GM18858 (cell line): Measurements from ENCODE around the gene MBOAT2.
"Not testable (repeated sequence)": the region's sequence is repeated elsewhere in the genome, so short reads cannot be mapped to it uniquely, and the experiment has no call there.

Experiments
- ATAC-seq: cut with Tn5 transposase; IDR thresholded peaks from one replicate; pipeline ENCODE4 v1.9.1; 2021; ENCODE audit not compliant: unreplicated experiment

The MBOAT2 gene

GRCh38 chr2:8965216-8965969 is 38.1 kb downstream of the MBOAT2 start:
- ATAC-seq, result no peak

DNA sequence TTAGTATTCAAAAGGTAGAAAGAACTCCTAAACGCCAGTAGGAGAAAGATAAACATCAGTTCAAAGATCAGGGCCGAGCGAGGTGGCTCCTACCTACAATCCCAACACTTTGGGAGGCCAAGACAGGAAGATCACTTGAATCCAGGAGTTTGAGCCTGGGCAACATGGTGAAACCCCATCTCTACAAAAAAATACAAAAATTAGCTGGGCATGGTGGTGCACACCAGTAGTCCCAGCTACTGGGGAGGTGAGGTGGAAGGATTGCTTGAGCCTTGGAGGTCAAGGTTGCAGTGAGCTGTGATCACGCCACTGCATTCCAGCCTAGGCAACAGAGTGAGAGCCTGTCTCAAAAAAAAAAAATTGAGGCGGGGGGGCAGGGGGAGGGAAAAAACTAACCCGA is 40.6 kb downstream of the MBOAT2 start:
- ATAC-seq, result no peak

GRCh38 chr2:8957628-8958027 is 45.9 kb downstream of the MBOAT2 start:
- no peak for ATAC-seq

DNA sequence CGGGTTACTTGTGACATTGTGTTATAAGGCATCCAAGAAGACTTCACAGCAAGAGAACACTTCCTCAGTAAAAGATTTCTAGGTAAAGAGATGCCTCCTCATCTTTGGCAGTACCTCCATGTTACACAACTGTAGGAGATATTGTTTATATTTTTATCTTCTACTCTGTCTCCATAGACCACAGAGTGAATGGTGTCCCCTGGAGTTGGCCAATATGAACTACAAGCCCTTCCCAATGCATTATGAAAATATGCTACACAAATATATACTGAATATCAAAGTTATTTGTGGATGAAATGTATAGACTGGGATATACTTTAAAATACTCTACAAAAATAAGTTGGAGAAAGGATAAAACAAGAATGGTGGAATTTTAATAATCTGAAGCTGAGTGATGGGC is 46.7 kb downstream of the MBOAT2 start:
- ATAC-seq, result no peak

- no peak for ATAC-seq
Measured at GRCh38 chr2:8954990-8955389, 48.5 kb downstream of the MBOAT2 start.

DNA sequence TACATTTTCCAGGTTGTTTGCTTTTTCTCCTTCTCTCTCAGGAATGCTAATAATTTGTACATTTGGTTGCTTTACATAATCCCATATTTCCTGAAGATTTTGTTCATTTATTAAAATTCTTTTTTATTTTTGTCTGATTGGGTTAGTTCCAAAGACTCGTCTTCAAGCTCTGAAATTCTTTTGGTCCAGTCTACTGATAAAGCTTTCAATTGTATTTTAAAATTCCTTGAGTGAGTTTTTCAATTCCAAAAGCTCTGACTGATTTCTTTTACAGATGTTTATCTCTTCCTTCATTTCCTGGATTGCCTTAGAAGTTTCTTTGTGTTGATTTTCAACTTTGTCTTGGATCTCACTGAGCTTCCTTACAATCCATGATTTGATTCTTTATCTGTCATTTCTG is 50.0 kb downstream of the MBOAT2 start:
- ATAC-seq, result no peak

DNA sequence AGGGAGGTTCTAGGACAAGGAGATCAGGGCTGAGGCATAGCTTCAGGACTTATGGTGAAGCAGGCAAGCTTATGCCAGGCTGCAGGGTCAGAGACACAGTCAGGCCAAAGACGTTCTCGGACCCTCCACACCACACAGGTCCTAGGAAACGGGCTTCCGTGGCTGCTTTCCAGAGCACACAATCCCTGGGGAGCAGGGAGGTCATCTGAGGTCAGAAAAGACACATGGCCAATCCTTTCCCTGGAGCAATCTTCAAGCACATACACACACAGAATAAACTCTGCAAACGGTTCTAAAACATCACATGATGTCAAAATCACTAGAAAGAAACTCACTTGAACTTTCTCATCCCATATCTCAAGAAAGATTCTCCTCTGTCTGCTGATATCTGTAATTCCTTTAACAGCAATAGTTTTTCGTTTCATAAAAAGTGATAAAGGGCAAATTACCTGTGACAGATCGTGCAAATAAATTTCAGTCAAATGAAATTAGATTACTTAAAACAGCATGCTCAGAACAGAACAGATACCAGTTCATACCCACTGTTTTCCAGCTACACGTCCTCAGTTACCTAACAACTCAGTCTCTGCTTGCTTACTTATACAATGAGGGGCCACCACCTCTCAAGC is 63.9 kb downstream of the MBOAT2 start:
- no peak for ATAC-seq

DNA sequence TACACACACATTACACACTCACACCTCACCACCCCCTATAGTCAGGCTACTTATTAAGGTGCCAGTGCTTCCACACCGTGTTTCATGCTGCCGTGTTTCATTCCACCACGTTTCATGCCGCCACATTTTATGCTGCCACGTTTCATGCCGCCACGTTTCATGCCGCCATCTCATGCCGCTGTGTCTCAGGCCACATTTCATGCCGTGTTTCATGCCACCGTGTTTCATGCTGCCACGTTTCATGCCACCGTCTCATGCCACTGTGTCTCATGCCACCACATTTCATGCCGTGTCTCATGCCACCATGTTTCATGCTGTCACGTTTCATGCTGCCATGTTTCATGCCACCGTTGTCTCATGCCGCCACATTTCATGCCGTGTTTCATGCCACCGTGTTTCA is 65.1 kb downstream of the MBOAT2 start:
- no peak for ATAC-seq

DNA sequence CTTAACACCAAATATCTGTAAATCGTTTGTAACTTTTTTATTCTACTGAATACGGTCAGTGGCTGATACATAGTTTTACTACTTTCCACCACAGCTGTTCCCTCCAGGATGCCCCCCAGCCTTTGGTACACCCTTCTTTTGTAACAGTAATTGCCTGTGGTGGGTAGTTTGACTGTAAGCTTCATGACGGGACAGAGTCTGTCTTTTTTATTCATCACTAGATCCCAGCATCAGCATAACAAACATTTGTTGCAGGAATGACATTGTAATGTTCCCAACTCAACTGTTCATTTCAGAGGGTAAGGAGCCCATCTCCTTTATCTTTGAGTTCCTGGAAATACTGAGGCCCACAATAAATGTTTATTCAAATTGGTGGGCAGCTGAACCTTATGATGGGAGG is 67.5 kb downstream of the MBOAT2 start:
- no peak for ATAC-seq

DNA sequence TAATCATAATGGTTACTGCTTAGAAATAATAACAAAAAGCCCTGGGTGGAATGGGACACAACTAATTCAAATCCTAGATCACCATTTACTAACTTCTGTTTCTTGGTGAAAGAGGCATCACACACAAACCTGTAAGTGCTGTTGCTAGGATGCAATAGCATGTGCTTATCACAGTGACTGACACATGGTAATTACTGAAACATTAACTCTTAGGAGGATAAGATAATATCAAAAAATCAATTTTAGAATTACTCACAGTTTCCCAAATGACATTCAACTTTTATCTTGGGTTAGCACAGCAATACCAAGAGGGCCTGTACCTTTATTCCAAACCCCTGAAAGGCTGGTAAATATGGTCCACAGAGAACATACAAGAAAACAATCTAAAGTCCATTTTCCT is 69.1 kb downstream of the MBOAT2 start:
- no peak for ATAC-seq

DNA sequence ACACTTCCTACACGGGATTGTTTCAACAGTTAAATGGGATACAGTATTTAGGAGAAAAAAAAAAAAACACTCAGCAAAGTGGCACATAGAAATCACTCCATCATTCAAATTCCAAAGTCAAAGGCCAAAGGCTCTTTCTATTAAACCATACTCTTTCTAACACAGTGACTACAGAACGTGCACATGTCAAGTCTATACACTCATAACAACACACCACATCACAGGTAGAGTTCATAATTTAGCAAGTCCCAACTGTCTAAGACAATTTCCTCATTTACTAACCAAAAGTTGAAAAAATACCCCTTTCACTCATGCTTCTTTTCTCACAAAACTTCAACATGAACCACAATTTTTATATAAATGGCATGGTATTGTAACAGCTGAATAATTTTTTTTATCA is 70.8 kb downstream of the MBOAT2 start:
- ATAC-seq, result no peak

DNA sequence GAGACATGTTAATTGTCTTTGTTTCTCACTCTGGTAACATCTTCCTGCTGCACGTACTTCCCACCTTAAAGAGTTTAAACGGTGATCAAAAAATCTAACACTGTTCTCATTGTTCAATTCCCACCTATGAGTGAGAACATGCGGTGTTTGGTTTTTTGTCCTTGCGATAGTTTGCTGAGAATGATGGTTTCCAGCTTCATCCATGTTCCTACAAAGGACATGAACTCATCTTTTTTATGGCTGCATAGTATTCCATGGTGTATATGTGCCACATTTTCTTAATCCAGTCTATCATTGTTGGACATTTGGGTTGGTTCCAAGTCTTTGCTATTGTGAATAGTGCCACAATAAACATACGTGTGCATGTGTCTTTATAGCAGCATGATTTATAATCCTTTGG is 73.3 kb downstream of the MBOAT2 start:
- not testable (repeated sequence) for ATAC-seq

GRCh38 chr2:8929128-8929527 is 74.4 kb downstream of the MBOAT2 start:
- no peak for ATAC-seq

DNA sequence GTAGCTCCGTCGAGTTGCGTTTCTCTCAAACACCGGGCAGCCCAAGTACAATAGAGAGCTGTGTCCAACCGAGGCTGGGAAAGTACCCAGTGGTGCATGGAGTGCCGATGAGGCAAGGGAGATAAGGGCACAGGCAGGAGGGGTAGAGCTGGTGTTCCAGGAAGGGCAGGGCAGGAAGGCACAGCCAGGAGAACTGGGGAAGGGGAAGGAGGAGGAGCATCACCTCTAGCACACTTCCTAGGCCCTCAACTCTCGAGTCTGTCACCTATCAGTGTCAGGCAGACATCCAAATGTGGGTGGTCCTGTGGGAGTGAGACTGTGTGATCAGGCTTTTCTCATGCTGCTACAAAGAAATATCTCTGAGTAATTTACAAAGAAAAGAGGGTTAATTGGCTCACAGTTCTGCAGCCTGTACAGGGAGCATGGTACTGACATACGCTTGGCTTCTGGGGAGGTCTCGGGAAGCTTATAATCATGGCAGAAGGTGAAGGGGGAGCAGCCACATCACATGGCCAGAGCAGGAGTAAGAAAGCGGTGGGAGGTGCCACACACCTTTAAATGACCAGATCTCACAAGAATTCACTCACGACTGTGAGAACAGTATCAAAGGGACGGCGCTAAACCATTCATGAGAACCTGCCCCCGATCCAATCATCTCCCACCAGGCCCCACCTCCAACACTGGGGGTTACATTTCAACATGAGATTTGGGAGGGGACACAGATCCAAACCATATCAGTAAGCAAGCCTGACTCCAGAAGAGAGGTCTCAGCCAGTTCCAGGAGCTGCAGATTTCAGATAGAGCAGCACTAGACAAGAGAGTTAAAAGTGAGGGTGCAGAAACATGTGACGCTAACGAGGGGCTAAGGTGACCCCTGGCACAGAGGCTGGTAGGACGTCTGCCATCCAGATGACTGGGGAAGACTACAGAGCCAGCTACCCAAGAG is 75.7 kb downstream of the MBOAT2 start:
- no peak for ATAC-seq

DNA sequence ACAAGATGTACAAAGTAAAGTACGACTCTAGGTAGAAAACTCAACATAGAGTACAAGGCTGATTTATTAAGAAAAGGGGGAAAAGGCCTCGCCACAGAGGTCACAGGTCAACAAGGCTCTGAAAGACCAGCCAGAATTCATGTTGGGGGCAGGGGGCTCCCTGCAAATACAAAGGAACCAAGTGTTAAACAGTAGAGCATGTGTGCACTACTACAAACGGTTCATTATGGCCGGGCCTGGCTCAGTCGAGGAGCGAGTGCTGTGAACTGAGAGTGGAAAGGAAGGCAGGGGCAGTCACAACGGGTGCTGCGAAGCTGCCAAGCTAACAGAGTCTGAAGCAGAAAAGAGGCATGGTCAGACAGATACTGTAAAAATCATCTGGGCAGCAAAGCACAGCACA is 77.1 kb downstream of the MBOAT2 start:
- no peak for ATAC-seq

DNA sequence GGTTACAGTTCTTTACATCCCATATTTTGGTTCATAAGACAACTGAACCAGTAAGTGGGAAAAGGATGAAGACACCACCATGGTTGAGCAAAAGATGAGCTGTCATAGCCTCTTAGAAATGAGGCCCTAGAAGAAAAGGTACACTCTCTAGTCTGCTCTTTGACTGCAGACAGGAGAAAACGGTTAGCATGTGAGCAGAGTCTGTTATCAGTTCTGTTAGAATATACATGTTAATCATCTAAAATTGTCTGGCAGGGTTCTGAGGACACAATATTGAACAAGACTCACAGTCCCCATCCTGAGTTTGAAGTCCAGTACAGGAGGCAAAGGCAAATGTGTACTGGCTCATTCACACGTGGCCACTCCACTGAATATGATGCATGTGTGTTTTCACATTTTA is 78.1 kb downstream of the MBOAT2 start:
- no peak for ATAC-seq

- no peak for ATAC-seq
Measured at GRCh38 chr2:8923183-8923582, 80.3 kb downstream of the MBOAT2 start.

DNA sequence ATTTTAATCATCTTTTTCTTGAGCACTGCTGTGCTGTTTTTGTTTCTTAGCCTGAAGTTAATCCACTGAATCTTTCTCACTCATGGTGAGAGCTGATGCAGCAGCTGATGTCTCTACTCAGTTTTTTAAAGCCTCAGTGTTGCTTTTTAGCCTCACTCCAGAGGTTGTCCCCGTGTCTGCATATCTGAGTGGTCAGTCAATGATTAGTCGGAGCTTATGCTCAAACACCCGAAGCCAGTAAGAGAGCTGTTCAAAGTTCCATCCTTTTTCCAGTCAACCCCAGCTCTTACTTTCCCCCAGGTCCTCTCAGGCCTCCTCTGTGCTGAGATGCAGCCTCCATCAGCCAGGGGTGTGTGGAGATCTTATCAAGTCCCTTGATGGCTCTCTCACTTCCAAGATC is 81.1 kb downstream of the MBOAT2 start:
- no peak for ATAC-seq

DNA sequence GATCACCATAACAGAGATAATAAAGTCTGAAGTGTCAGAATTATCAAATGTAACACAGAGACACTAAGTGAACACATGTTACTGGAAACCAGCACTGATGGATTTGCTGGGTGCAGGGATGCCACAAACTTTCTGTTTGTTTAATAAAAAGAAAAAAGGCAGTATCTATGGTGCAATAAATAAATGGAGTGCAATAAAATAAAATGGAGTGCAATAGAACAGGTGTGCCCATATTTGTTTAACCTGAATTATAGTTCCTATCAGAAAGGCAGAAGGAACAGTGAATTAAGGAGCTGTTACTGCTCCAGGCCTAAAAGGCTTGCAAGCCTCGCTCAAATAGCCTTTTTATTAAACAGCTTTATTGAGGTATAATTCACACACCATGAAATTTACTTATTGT is 85.1 kb downstream of the MBOAT2 start:
- ATAC-seq, result no peak

GRCh38 chr2:8915941-8916340 is 87.5 kb downstream of the MBOAT2 start:
- no peak for ATAC-seq

- not testable (repeated sequence) for ATAC-seq
Measured at GRCh38 chr2:8913767-8914166, 89.7 kb downstream of the MBOAT2 start.

DNA sequence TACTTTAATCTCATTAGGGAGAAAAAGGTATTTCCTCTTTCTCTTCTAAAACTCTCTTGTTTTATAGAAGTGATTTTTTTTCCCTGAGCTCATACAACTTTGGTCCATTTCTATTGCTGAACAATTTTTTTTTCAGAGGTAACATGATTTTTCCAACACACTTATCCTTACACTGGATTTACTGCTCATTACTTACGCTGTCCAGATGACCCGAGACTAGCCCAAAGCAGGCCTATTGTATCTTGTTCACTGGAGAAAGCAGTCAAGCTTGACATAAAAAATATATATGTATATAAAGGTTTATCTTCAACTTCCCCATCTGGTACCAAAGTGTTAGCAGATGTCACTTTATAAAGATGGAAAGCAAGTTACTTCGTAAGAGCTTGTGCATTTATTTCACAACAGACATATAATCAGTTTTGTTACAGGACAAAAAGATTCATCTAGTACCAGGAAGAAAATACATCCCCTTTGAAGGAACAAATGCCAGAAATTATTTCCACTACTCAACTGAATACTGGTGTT is 95.7 kb downstream of the MBOAT2 start:
- ATAC-seq, result no peak
